Caki2 (cell line): Measurements from ENCODE around the gene LMF1. TPM values are rescaled to one million over a fixed set of nuclear protein-coding genes. Genes with fewer than 3 reads are reported as not detected.

Experiments
- DNase-seq: peaks from one replicate; pipeline ENCODE4 v3.0.0-alpha.2; 2015; ENCODE audit warnings: low read depth
- in situ Hi-C: cut with HindIII; loops from 2 replicates; pipeline ENCODE4 v1.10.0; 2016; ENCODE audit warnings: low sequenced_read_pairs, low pct_unique_long_range_greater_than_20kb, mixed read lengths
- total RNA-seq: library from RNA; depleted of rRNA; stranded (reverse); fragments of >200 nt; shearing (Covaris generic); gene quantifications from 2 replicates; pipeline ENCODE4 v1.2.3, GENCODE V29; 2014; ENCODE audit warnings: low replicate concordance

LMF1 gene
- total RNA-seq, 1 experiment from 2014 or later = 16.5 TPM

GRCh38 chr16:1005286-1005685 is 34.5 kb upstream of the LMF1 start:
- DNase-seq = no peak
- in situ Hi-C loops = no loop called here

- in situ Hi-C loops = no loop called here
- peak; percentile 22 for DNase-seq
Measured at GRCh38 chr16:1003391-1004347, 32.9 kb upstream of the LMF1 start.

GRCh38 chr16:1002399-1003166 is 31.8 kb upstream of the LMF1 start:
- in situ Hi-C loops = no loop called here

GRCh38 chr16:1001096-1001495 is 30.3 kb upstream of the LMF1 start:
- in situ Hi-C loops = no loop called here
- no peak for DNase-seq

More at GRCh38 chr16:1002399-1003166, 31.8 kb upstream of the LMF1 start:
- DNase-seq = peak; percentile 94

- DNase-seq = no peak
- in situ Hi-C loops = no loop called here
Measured at GRCh38 chr16:1000608-1001007, 29.8 kb upstream of the LMF1 start.

- DNase-seq = no peak
- in situ Hi-C loops = loop anchor here (25.0 kb wide), 1 partner anchor 138 kb away; no protein-coding TSS in a partner anchor
Measured at GRCh38 chr16:999677-1000076, 28.9 kb upstream of the LMF1 start.

- DNase-seq = no peak
- in situ Hi-C loops = loop anchor here (25.0 kb wide), 1 partner anchor 139 kb away; no protein-coding TSS in a partner anchor
Measured at GRCh38 chr16:998615-999014, 27.8 kb upstream of the LMF1 start.

- no peak for DNase-seq
- in situ Hi-C loops = loop anchor here (25.0 kb wide), 1 partner anchor 139 kb away; no protein-coding TSS in a partner anchor
Measured at GRCh38 chr16:998211-998610, 27.4 kb upstream of the LMF1 start.

GRCh38 chr16:997440-998051 is 26.8 kb upstream of the LMF1 start:
- peak; percentile 50 for DNase-seq
- in situ Hi-C loops = loop anchor here (25.0 kb wide), 1 partner anchor 140 kb away; no protein-coding TSS in a partner anchor

GRCh38 chr16:996681-997080 is 25.9 kb upstream of the LMF1 start:
- in situ Hi-C loops = loop anchor here (25.0 kb wide), 1 partner anchor 141 kb away; no protein-coding TSS in a partner anchor
- DNase-seq = no peak

GRCh38 chr16:995783-996182 is 25.0 kb upstream of the LMF1 start:
- DNase-seq = no peak
- in situ Hi-C loops = loop anchor here (25.0 kb wide), 1 partner anchor 142 kb away; no protein-coding TSS in a partner anchor

GRCh38 chr16:995087-995486 is 24.3 kb upstream of the LMF1 start:
- in situ Hi-C loops = loop anchor here (25.0 kb wide), 1 partner anchor 142 kb away; no protein-coding TSS in a partner anchor
- no peak for DNase-seq

GRCh38 chr16:993731-994130 is 22.9 kb upstream of the LMF1 start:
- in situ Hi-C loops = loop anchor here (25.0 kb wide), 1 partner anchor 144 kb away; no protein-coding TSS in a partner anchor

GRCh38 chr16:991773-992172 is 21.0 kb upstream of the LMF1 start:
- in situ Hi-C loops = loop anchor here (25.0 kb wide), 1 partner anchor 146 kb away; no protein-coding TSS in a partner anchor
- no peak for DNase-seq

More at GRCh38 chr16:993731-994130, 22.9 kb upstream of the LMF1 start:
- no peak for DNase-seq

- no peak for DNase-seq
Measured at GRCh38 chr16:991345-991744, 20.6 kb upstream of the LMF1 start.

GRCh38 chr16:990516-991291 is 19.9 kb upstream of the LMF1 start:
- in situ Hi-C loops = loop anchor here (25.0 kb wide), 1 partner anchor 147 kb away; no protein-coding TSS in a partner anchor
- no peak for DNase-seq

More at GRCh38 chr16:991345-991744, 20.6 kb upstream of the LMF1 start:
- in situ Hi-C loops = loop anchor here (25.0 kb wide), 1 partner anchor 146 kb away; no protein-coding TSS in a partner anchor

- no peak for DNase-seq
- in situ Hi-C loops = loop anchor here (5.0 to 25.0 kb wide), 2 partner anchors 48 to 148 kb away; no protein-coding TSS in a partner anchor
Measured at GRCh38 chr16:989354-989814, 18.6 kb upstream of the LMF1 start.
